DND-41 (cell line): ENCODE data around the gene NRXN2.

Experiments used
- ATAC-seq: fragments of 200-7000 bp; cut with Tn5 transposase; 3 replicates; pipeline ENCODE4 v1.9.1; 2021; ENCODE audit warnings: low read depth; ENCODE audit not compliant: insufficient read depth
- DNase-seq: peaks from one replicate; pipeline ENCODE4 v3.0.0-alpha.2; 2020
- H2AFZ ChIP-seq: 2 replicates; pipeline ENCODE4 v1.6.0; 2012; ENCODE audit warnings: low read depth, low read length
- H3K27ac ChIP-seq: 2 replicates; pipeline ENCODE4 v1.5.1; 2012; ENCODE audit warnings: low read length, inconsistent platforms
- H3K27me3 ChIP-seq: fragments of 200-600 bp; sonication (generic); 2 replicates; pipeline ENCODE4 v1.6.0; 2012; ENCODE audit warnings: low read length, mild to moderate bottlenecking, inconsistent platforms; ENCODE audit not compliant: insufficient read depth, poor library complexity
- H3K36me3 ChIP-seq: 2 replicates; pipeline ENCODE4 v1.5.1; 2012; ENCODE audit warnings: low read length, inconsistent platforms; ENCODE audit not compliant: insufficient read depth
- H3K4me1 ChIP-seq: 2 replicates; pipeline ENCODE4 v1.5.1; 2012; ENCODE audit warnings: mild to moderate bottlenecking, low read length; ENCODE audit not compliant: insufficient read depth
- H3K4me2 ChIP-seq: 2 replicates; pipeline ENCODE4 v1.6.0; 2012; ENCODE audit warnings: mild to moderate bottlenecking, moderate library complexity, low read length, inconsistent platforms; ENCODE audit not compliant: insufficient read depth
- H3K4me3 ChIP-seq, 2 experiments: fragments of 200-600 bp in 1 of 2; shearing (Covaris generic) in 1 of 2; 2 replicates each; pipeline ENCODE4 v1.5.1; 2012 to 2016; ENCODE audit warnings: inconsistent platforms in 2 of 2, low read length in 2 of 2, mild to moderate bottlenecking in 2 of 2, low read depth in 1 of 2, moderate library complexity in 1 of 2
- H3K79me2 ChIP-seq: 2 replicates; pipeline ENCODE4 v1.6.0; 2012; ENCODE audit warnings: low read length, inconsistent platforms; ENCODE audit not compliant: insufficient read depth
- H3K9ac ChIP-seq: 2 replicates; pipeline ENCODE4 v1.6.0; 2012; ENCODE audit warnings: low read depth, mild to moderate bottlenecking, inconsistent platforms, low read length, moderate library complexity
- H3K9me3 ChIP-seq: 2 replicates; pipeline ENCODE4 v1.5.1; 2012; ENCODE audit warnings: low read length, moderate library complexity, mild to moderate bottlenecking, inconsistent platforms; ENCODE audit not compliant: insufficient read depth, severe bottlenecking
- H4K20me1 ChIP-seq: 2 replicates; pipeline ENCODE4 v1.6.0; 2012; ENCODE audit warnings: low read length; ENCODE audit not compliant: insufficient read depth
- CTCF ChIP-seq: IDR thresholded peaks from 2 replicates; pipeline ENCODE4 v1.5.1; 2012; ENCODE audit warnings: borderline replicate concordance, low read length, moderate library complexity, mild to moderate bottlenecking; ENCODE audit not compliant: poor library complexity, severe bottlenecking; ENCODE audit errors: extremely low read depth
- EZH2 ChIP-seq: IDR thresholded peaks from 3 replicates; pipeline ENCODE4 v1.6.1; 2012; ENCODE audit warnings: borderline replicate concordance, low read depth, mild to moderate bottlenecking, moderate library complexity, low read length, inconsistent platforms; ENCODE audit not compliant: severe bottlenecking

The NRXN2 gene

DNA sequence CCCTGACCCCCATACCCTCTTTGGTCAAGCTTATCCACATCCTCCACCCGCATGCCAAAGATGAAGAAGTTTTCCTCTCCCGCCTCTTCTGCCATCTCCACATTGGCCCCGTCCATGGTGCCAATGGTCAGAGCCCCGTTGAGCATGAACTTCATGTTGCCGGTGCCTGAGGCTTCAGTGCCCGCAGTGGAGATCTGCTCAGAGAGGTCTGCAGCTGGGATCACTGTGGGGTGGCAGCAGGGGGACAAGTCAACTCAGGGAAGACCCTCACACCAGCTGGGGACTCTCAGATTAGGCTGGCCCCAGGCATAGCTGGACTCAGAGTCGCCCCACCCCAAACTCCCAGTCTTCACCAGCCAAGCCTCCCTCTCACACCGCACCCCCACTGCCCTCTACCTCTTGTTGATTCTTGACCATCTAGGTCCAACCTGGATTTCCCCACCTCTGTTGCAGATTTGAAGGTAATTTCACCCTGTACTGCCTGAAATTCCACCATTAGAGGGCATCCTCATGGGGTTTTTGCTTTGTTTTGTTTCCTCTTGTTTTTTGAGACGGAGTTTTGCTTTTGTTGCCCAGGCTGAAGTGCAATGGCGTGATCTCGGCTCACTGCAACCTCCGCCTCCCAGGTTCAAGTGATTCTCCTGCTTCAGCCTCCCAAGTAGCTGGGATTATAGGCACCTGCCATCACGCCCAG lies 27.5 kb upstream of the NRXN2 start:
- Histone ChIP-seq H3K4me3 (no peak overlapping the region), H3K9ac (no peak overlapping the region), H3K27me3 (no peaks in the 10 kb centered on the region), H3K79me2 (no peaks in the 10 kb centered on the region), H3K4me2 (no peak overlapping the region), H3K9me3 (no peaks in the 10 kb centered on the region), H4K20me1 (no peaks in the 10 kb centered on the region), H3K36me3 (no peaks in the 10 kb centered on the region), H2AFZ (no peak overlapping the region), H3K4me1 (peaks cover 11% of the 10 kb centered on the region), H3K27ac (no peak overlapping the region)
- ATAC-seq (no peak), DNase-seq (no peak)
- TF ChIP-seq CTCF (peak; percentile 19), EZH2 (no peak)

- peaks cover 30% of the 10 kb centered on the region for H3K4me1 ChIP-seq
- H3K9ac ChIP-seq, result no peak overlapping the region
- no peaks in the 10 kb centered on the region for H3K27me3 ChIP-seq
- H3K27ac ChIP-seq, result peak overlapping the region; percentile 39; the same call in 1 of the 2 replicates
- DNase-seq (no peak), ATAC-seq (no peak)
- no peak overlapping the region for H3K4me3 ChIP-seq
- TF ChIP-seq EZH2 (no peak), CTCF (no peak)
- no peaks in the 10 kb centered on the region for H3K79me2 ChIP-seq
- no peak overlapping the region for H2AFZ ChIP-seq
- no peaks in the 10 kb centered on the region for H4K20me1 ChIP-seq
- H3K4me2 ChIP-seq, result no peak overlapping the region
- H3K9me3 ChIP-seq, result no peaks in the 10 kb centered on the region
- no peaks in the 10 kb centered on the region for H3K36me3 ChIP-seq
Measured at GRCh38 chr11:64747961-64748665, 25.1 kb upstream of the NRXN2 start.

DNA sequence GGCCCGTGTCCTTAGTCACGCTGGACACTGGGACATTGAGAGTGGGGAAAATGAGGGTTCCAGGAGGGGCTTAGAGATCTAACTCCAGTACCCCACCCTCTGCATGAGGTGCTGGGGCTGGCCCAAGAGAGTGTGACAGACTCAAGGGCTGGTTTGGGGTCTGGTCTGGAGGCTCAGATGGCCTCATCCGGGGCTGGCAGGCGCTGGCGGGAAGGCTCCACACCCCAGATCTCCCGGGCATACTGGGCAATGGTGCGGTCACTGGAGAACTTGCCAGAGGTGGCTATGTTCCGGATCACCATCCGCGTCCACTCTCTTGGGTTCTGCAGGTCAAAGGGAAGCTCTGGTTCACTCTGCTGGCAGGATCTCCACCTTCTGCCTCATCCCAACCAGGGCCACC lies 23.5 kb upstream of the NRXN2 start:
- no peaks in the 10 kb centered on the region for H3K79me2 ChIP-seq
- no peak for DNase-seq
- H3K9ac ChIP-seq, result peak overlapping the region; percentile 92
- H3K27me3 ChIP-seq, result no peaks in the 10 kb centered on the region
- H3K4me1 ChIP-seq, result peaks cover 34% of the 10 kb centered on the region
- no peak overlapping the region; the same call in 1 of the 2 replicates for H2AFZ ChIP-seq
- H3K9me3 ChIP-seq, result no peaks in the 10 kb centered on the region
- no peaks in the 10 kb centered on the region for H3K36me3 ChIP-seq
- peak overlapping the region; percentile 77 for H3K4me2 ChIP-seq
- no peaks in the 10 kb centered on the region for H4K20me1 ChIP-seq
- H3K27ac ChIP-seq, result peak overlapping the region; percentile 99
- H3K4me3 ChIP-seq, result peak overlapping the region in 1 of 2 experiments; percentile 65; a peak in 2 of 4 replicates
- no peak for TF ChIP-seq CTCF
- no peak for ATAC-seq
